Adipose tissue (tissue), 3 donors: ENCODE results near the gene LRTM1. TPM values are rescaled to one million over a fixed set of nuclear protein-coding genes. Genes with fewer than 3 reads are reported as not detected.

ENCODE experiments used
- H3K27ac ChIP-seq: one replicate; pipeline ENCODE4 v1.5.1; 2013; ENCODE audit warnings: low read depth, low read length
- WGBS, 3 donors: extraction: QIAGEN DNeasy Blood & Tissue Kit; methylation state at CpG; one replicate each; pipeline ENCODE4 v1.1.7; 2013; 5-methylcytosine and 5-hydroxymethylcytosine counted together
- polyA plus RNA-seq, 3 donors: library from polyadenylated mRNA; stranded (reverse); fragments of 200-250 nt; gene quantifications; one replicate each; pipeline ENCODE4 v1.2.3, GENCODE V29; 2013
- donor health status: healthy with polysubstance abuse.
- donor health status: Bipolar disorder and iron deficiency.
- donor health status: healthy.

Gene LRTM1
- polyA plus RNA-seq, 3 donors = not detected

GRCh38 chr3:54873059-54874010 is 54.5 kb downstream of the LRTM1 start:
- no peak overlapping the region for H3K27ac ChIP-seq
- 77 to 81% (median 80%) methylated on average over 8 of the region's 8 CpGs for WGBS, 3 donors

- no peak overlapping the region for H3K27ac ChIP-seq
- 56 to 76% (median 70%) methylated on average over 4 of the region's 4 CpGs for WGBS, 3 donors
These were observed 56.0 kb downstream of the LRTM1 start for GRCh38 chr3:54871867-54872266.

GRCh38 chr3:54870423-54870822 is 57.4 kb downstream of the LRTM1 start:
- 37 to 45% (median 42%) methylated on average over 7 of the region's 7 CpGs for WGBS, 3 donors
- H3K27ac ChIP-seq = no peak overlapping the region
